Lung (tissue), 12 donors: ENCODE results near the gene LINC00305. TPM values are rescaled to one million over a fixed set of nuclear protein-coding genes. Genes with fewer than 3 reads are reported as not detected.

Source experiments
- ATAC-seq: fragments of 200-7000 bp; cut with Tn5 transposase; one replicate; pipeline ENCODE4 v1.9.1; 2020; ENCODE audit warnings: moderate number of reproducible peaks; ENCODE audit not compliant: insufficient read depth, low FRiP score
- DNase-seq, 3 donors: peaks; one replicate each; pipeline ENCODE4 v3.0.0-alpha.2; 2013 to 2017
- H3K27ac ChIP-seq, 2 donors: one replicate each; pipeline ENCODE4 v1.5.1; 2013; ENCODE audit warnings: mild to moderate bottlenecking in 2 of 2, moderate library complexity in 2 of 2, control low read depth in 1 of 2, inconsistent platforms in 1 of 2, low read depth in 1 of 2, low read length in 1 of 2
- H3K27me3 ChIP-seq, 3 donors: one replicate each; pipeline ENCODE4 v1.5.1; 2013; ENCODE audit warnings: low read length in 2 of 3; ENCODE audit not compliant: control insufficient read depth in 3 of 3, insufficient read depth in 3 of 3
- H3K36me3 ChIP-seq, 4 donors: one replicate each; pipeline ENCODE4 v1.5.1; 2013; ENCODE audit warnings: low read length in 4 of 4, mild to moderate bottlenecking in 1 of 4, moderate library complexity in 1 of 4; ENCODE audit not compliant: control insufficient read depth in 4 of 4, insufficient read depth in 4 of 4
- H3K4me1 ChIP-seq, 5 donors: one replicate each; pipeline ENCODE4 v1.5.1; 2013; ENCODE audit warnings: low read length in 5 of 5, mild to moderate bottlenecking in 2 of 5, moderate library complexity in 1 of 5; ENCODE audit not compliant: control insufficient read depth in 5 of 5, insufficient read depth in 5 of 5
- H3K4me3 ChIP-seq: one replicate; pipeline ENCODE4 v1.5.1; 2013; ENCODE audit warnings: mild to moderate bottlenecking, control low read depth, moderate library complexity
- H3K9ac ChIP-seq, 2 donors: one replicate each; pipeline ENCODE4 v1.5.1; 2013; ENCODE audit warnings: low read length in 2 of 2, control low read depth in 1 of 2; ENCODE audit not compliant: insufficient read depth in 1 of 2
- H3K9me3 ChIP-seq, 4 donors: one replicate each; pipeline ENCODE4 v1.5.1; 2013; ENCODE audit warnings: low read length in 3 of 4, mild to moderate bottlenecking in 1 of 4, moderate library complexity in 1 of 4; ENCODE audit not compliant: control insufficient read depth in 4 of 4, insufficient read depth in 3 of 4
- WGBS, 2 donors: extraction: QIAGEN DNeasy Blood & Tissue Kit; methylation state at CpG; one replicate each; pipeline ENCODE4 v1.1.7; 2013; 5-methylcytosine and 5-hydroxymethylcytosine counted together
- polyA plus RNA-seq, 2 donors: library from polyadenylated mRNA; stranded (reverse); fragments of 200-250 nt; gene quantifications; one replicate each; pipeline ENCODE4 v1.2.1, GENCODE V29; 2013
- total RNA-seq, 2 donors: library from RNA; depleted of rRNA in 1 of 2; stranded (reverse); fragments of >200 nt in 1 of 2; gene quantifications; one replicate each; pipeline ENCODE4 v1.2.1, GENCODE V29; 2014 to 2021
- TF ChIP-seq, protein P1 (sequence below): IDR thresholded peaks from 2 replicates; pipeline ENCODE4 v1.5.1; 2012; ENCODE audit warnings: mild to moderate bottlenecking; ENCODE audit errors: control extremely low read depth, extremely low read depth
- donor health status: control.
- donor health status: control.
- donor health status: Bipolar disorder and iron deficiency.
- donor health status: healthy.
- donor health status: DM: yes; HTN: yes; CAD: no.

Gene LINC00305
- total and polyA plus RNA-seq, 4 donors = 0.44 TPM; not detected in 3

DNA sequence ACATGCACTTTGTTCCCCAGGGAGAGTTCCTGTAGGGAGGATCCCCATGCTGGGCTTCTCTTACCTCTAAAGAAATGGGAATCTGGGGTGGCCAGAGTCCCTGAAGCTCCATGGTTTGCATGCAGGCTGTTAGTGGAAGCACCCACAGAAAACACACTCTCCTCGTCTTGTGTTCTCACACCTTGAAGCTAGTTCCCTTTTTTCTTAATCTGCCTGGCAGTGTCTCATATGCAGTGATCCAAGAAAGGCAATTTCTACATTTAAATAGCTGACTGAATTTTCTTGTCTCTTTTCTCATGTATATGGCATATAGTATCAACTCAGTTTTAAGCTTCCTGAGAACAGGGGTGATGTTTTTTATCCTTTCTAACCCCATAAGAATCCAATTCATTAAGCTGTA lies 65.0 kb downstream of the LINC00305 start:
- DNase-seq = no peak
- H3K27ac ChIP-seq = no peak overlapping the region
- WGBS, 2 donors = 50 to 73% methylated on average over 1 of the region's 1 CpG

DNA sequence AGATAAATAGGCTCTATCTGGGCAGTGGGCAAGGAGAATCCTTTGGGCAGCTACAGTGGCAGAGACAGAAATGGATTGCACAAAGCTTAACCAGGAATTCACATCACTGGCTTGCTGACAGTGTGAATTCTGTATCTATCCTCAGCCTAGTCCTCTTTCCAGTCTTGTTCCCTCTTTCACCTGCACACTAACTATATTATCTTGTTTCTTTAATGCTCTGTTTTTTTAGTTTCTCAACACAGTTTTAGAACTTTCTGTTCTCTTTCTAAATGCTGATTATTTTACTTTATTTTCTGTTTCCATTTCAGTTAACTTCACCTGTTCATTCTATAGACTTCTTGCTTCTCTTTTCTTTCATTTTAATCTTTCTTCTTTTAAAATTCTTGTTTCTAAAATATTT lies 66.4 kb downstream of the LINC00305 start:
- H3K9ac ChIP-seq = no peak overlapping the region
- no peaks in the 10 kb centered on the region for H3K4me1 ChIP-seq
- no peaks in the 10 kb centered on the region for H3K27me3 ChIP-seq
- DNase-seq = no peak
- H3K27ac ChIP-seq = no peak overlapping the region
- H3K9me3 ChIP-seq = no peaks in the 10 kb centered on the region
- H3K36me3 ChIP-seq = no peaks in the 10 kb centered on the region
- TF ChIP-seq, protein P1, sequence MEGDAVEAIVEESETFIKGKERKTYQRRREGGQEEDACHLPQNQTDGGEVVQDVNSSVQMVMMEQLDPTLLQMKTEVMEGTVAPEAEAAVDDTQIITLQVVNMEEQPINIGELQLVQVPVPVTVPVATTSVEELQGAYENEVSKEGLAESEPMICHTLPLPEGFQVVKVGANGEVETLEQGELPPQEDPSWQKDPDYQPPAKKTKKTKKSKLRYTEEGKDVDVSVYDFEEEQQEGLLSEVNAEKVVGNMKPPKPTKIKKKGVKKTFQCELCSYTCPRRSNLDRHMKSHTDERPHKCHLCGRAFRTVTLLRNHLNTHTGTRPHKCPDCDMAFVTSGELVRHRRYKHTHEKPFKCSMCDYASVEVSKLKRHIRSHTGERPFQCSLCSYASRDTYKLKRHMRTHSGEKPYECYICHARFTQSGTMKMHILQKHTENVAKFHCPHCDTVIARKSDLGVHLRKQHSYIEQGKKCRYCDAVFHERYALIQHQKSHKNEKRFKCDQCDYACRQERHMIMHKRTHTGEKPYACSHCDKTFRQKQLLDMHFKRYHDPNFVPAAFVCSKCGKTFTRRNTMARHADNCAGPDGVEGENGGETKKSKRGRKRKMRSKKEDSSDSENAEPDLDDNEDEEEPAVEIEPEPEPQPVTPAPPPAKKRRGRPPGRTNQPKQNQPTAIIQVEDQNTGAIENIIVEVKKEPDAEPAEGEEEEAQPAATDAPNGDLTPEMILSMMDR = no peak
- no peak overlapping the region for H3K4me3 ChIP-seq
- no peak for ATAC-seq

More for the DNA sequence above, 65.0 kb downstream of the LINC00305 start:
- Histone ChIP-seq H3K4me1 (no peaks in the 10 kb centered on the region), H3K36me3 (no peaks in the 10 kb centered on the region), H3K9me3 (no peaks in the 10 kb centered on the region), H3K4me3 (no peak overlapping the region), H3K27me3 (no peaks in the 10 kb centered on the region), H3K9ac (no peak overlapping the region)
- TF ChIP-seq, protein P1 = no peak
- ATAC-seq = no peak

DNA sequence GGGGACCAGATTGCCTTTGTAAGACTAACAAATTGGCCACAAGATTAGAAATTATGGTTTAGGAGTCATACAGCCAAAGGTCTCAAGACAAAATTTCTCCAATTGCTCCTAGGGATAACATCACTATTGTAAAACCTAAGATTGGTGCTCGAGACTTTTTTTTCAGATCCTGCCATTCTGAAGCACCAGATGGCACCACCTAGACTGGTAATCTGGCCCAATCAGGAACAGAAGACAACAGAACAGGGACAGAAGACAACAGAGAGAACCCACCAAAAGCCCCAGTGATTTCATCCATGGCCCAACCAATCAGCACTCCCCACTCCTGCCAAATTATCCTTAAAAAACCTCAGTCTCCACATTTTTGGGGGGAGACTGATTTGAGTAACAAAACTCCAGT lies 66.8 kb downstream of the LINC00305 start:
- ATAC-seq (no peak), DNase-seq (no peak)
- no peak overlapping the region for H3K4me3 ChIP-seq
- TF ChIP-seq, protein P1 = no peak
- no peak overlapping the region for H3K27ac ChIP-seq
- H3K36me3 ChIP-seq = no peaks in the 10 kb centered on the region
- 84 to 88% methylated on average over 1 of the region's 1 CpG for WGBS, 2 donors
- H3K9me3 ChIP-seq = no peaks in the 10 kb centered on the region
- H3K27me3 ChIP-seq = no peaks in the 10 kb centered on the region
- no peak overlapping the region for H3K9ac ChIP-seq
- H3K4me1 ChIP-seq = no peaks in the 10 kb centered on the region

DNA sequence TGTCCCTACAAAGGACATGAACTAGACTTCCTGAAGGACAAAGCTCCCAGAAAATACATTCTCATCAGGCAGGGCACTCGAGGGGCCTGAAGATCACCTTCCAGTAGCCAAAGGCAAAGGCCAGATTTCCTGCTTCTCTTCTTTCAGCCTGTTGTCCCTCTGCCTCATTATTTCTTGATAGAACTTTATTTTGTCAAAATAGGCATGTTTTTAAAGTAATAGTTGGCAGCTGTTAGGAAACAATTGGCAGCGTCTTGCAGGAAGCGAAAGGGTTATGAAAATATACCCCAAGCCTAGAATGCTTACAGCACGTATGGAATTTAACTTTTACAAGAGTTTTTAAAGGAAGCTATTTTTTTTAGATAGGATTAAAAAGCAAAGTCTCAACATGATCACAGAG lies 74.9 kb downstream of the LINC00305 start:
- no peaks in the 10 kb centered on the region for H3K36me3 ChIP-seq
- H3K9ac ChIP-seq = no peak overlapping the region
- no peaks in the 10 kb centered on the region for H3K27me3 ChIP-seq
- TF ChIP-seq, protein P1 = no peak
- no peak overlapping the region for H3K27ac ChIP-seq
- no peak for ATAC-seq
- no peaks in the 10 kb centered on the region for H3K4me1 ChIP-seq
- H3K9me3 ChIP-seq = peaks cover 0 to 6% (median 0%) of the 10 kb centered on the region in 4 donors
- H3K4me3 ChIP-seq = no peak overlapping the region
- WGBS, 2 donors = 72 to 73% methylated on average over 4 of the region's 4 CpGs
- no peak for DNase-seq
